Measurements from ENCODE around the gene ZNF287. TPM values are rescaled to one million over a fixed set of nuclear protein-coding genes. Genes with fewer than 3 reads are reported as not detected.

Gene ZNF287
- total RNA-seq, 1 experiment from 2014 or later = 4.1 TPM

DNA sequence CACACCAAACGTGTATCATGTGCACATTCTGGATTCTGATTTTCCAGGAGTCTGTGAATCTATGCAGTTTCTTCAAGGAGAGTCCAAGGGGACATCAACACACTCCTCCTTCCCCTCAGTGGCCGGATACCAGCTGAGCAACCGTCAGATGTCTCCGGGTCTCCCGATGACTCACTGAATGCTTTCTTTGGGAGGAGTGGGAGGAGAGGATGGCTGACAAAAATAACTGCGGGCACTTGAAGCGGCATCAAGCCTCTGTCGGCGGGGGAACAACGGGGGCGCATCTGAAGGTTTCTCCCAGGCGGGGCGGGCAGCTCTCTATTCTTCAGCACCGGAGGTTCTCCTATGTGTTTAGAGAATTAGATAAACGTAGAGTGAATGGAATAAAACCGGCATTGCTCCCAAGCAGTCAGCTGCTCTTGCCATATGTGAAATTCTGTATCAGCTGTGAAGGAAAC is 52.4 kb downstream of the ZNF287 start:
- peak; percentile 83 for DNase-seq (ENCODE audit: low spot score)

DNA sequence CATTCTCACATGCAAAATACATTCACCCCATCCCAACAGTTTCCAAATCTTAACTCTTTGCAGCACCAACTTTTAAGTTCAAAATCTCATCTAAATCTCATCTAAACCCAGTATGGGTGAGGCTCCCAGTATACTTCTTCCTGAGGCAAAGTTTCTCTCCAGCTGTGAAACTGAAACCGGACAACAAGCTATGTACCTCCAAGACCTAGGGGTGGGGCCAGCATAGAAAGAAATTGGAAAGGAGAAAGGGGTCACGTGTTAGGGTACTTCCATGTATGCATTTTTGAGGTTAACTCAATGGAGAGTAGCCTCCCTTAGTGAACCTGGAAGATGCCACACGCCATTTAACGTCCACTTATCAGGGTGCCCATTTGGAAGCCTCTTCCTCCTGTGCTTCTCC is 53.1 kb downstream of the ZNF287 start:
- DNase-seq (ENCODE audit: low spot score) = no peak

DNA sequence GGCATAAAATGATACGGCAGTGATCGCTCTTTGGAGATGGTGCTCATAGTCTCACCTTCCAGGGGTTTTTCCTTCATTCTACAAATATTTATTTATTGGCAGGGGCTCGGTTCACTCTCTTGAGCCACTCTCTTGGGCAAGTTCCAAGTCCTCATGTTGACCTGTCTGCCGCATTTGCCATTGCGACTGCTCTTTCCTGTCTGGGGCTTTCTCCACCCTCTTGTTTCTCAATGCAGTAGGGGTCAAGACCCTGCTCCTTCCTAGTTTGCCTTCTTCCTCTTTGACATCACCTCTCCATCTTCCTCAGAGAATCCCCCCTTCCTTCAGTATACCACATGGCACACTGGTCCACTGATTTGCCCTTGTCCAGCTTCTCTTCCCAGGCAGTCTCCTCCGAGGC is 55.1 kb downstream of the ZNF287 start:
- no peak for DNase-seq (ENCODE audit: low spot score)

DNA sequence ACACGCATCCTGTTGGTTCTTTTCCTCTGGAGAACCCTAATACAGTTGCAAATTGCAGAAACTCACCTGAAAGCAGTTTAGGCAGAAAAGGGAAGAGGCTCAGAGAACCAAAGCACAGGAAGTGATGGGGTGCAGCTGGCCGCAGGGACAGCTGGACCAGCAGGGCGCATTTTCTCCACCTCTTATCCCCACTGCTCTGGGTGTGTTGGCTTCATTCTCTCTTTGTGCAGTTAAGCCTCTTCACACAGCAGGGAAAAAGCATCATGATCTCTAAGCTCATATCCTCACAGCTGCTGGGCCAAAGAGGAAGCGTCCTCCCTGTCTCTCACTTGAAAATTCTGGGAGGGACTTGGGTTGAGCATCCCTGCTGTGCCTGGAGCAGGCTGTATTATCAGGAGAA is 57.0 kb downstream of the ZNF287 start:
- DNase-seq (ENCODE audit: low spot score) = no peak

DNA sequence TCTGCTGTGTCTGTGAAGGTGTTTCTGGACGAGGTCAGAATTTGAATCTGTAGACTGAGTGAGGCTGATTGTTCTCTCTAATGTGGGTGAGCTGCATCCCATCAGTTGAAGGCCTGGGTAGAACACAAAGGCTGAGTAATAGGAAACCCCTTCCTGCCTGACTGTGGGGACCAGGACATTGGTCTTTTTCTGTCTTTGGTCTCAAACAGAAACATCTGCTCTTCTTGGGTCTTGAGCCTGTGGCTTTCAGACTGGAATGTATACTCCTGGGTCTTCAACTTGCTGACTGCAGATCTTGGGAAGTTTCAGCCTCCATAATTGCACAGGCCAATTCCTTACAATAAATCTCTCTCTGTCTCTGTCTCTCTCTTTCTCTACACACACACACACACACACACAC is 57.4 kb downstream of the ZNF287 start:
- DNase-seq (ENCODE audit: low spot score) = no peak

DNA sequence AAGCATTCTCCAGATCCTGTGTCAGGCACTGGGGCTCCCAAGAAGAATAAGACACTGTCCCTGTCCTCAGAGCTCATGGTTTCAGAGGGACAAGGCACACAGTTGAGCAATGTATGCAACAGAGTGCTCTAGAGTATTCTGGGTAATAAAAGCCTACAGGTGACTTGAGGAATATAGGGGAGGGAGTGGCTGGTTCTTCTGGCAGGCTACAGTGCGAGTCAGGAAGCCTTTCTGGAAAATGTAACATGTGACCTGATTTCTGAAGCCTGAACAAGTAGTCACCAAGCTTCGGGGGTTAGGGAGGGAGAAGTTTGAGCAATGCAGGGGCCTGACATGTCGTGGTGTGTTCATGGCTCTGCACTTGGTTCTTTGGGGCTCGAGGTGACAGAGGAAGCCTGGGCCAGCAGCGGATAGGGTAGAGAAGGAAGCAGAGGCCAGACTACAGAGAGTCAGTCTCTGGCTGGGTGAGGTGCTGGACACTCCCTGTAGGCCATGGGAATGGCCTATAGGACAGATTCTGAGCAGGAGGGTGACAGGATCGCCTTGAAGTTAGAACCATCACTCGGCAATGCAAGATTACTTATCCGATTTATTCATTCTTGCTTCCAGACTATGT is 61.0 kb downstream of the ZNF287 start:
- DNase-seq (ENCODE audit: low spot score) = no peak

DNA sequence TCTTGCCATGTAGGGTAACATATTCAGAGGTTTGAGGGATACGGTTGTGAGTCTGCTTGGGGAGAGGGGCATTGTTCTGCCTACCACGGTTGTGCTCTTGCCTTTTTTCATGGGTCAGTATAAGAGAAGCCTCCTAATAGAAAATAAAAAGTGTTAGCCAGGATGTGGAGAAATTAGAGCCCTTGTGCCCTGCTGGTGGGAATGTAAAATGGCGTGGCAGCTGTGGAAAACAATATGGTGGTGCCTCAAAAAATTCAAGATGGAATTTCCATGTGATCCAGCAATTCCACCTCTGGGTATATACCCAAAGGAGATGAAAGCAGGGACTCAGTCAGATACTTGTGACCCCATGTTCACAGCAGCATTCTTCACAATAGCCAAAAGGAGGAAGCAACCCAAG is 62.8 kb downstream of the ZNF287 start:
- DNase-seq (ENCODE audit: low spot score) = no peak

DNA sequence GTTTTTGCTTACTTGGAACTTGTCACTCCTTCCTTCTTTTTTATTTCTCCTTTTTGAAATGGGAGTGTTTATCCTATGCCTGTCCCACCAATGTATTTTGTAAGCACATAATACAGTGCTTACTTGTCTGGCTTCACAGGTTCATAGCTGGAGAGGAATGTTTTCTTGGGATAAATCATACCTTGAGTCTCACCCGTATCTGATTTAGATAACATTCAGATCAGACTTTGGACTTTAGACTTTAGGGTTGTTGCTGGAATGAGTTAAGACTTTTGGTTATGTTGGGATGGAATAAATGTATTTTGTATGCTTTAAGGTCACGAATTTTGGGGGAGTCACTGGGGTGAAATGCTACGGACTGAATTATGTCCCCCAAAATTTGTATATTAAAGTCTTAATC is 64.0 kb downstream of the ZNF287 start:
- no peak for DNase-seq (ENCODE audit: low spot score)

Other genes with a start within 250 kb of the ZNF287 start
- 22.2 and 29.7 TPM in 2 replicates for gene CENPV, start 215.7 kb downstream of the ZNF287 start, total RNA-seq (2014; rRNA removed; shearing (Covaris generic))
- 1,859 and 2,439 TPM in 2 replicates for gene UBB, start 188.1 kb downstream of the ZNF287 start, total RNA-seq (2014; rRNA removed; shearing (Covaris generic))
- 0.38 TPM in 1 of 2 replicates, not detected in the other for gene TRPV2, start 153.6 kb downstream of the ZNF287 start, total RNA-seq (2014; rRNA removed; shearing (Covaris generic))
- gene LRRC75A, start 77.0 kb downstream of the ZNF287 start, total RNA-seq (2014; rRNA removed; shearing (Covaris generic)) = 3.4 and 7.4 TPM in 2 replicates
- gene ZNF624, start 84.6 kb upstream of the ZNF287 start, total RNA-seq (2014; rRNA removed; shearing (Covaris generic)) = 6.8 and 8.8 TPM in 2 replicates
- gene CCDC144A, start 121.0 kb upstream of the ZNF287 start, total RNA-seq (2014; rRNA removed; shearing (Covaris generic)) = 4.0 and 4.4 TPM in 2 replicates